Hepatocyte (in vitro differentiated cells): Measurements from ENCODE around the gene GRK5. TPM values are rescaled to one million over a fixed set of nuclear protein-coding genes. Genes with fewer than 3 reads are reported as not detected.

Experiments
- DNase-seq: peaks from one replicate; pipeline ENCODE4 v3.0.0-alpha.2; 2016; ENCODE audit warnings: low spot score
- H2AFZ ChIP-seq: fragments of 200-600 bp; sonication (generic); 2 replicates; pipeline ENCODE4 v1.6.0; 2016; ENCODE audit warnings: antibody characterized with exemption, mild to moderate bottlenecking
- H3K27ac ChIP-seq: fragments of 200-600 bp; sonication (generic); 2 replicates; pipeline ENCODE4 v1.5.1; 2016; ENCODE audit warnings: mild to moderate bottlenecking
- H3K27me3 ChIP-seq: fragments of 200-600 bp; sonication (generic); 2 replicates; pipeline ENCODE4 v1.6.1; 2016
- H3K36me3 ChIP-seq: fragments of 200-600 bp; sonication (generic); replicated peaks from 2 replicates; pipeline ENCODE4 v1.5.1; 2016; ENCODE audit warnings: low read depth; ENCODE audit not compliant: insufficient read depth
- H3K4me1 ChIP-seq: fragments of 200-600 bp; sonication (generic); 2 replicates; pipeline ENCODE4 v1.5.1; 2016; ENCODE audit warnings: mild to moderate bottlenecking, moderate library complexity; ENCODE audit not compliant: insufficient read depth
- H3K4me2 ChIP-seq: fragments of 200-600 bp; sonication (generic); 2 replicates; pipeline ENCODE4 v1.6.0; 2016
- H3K4me3 ChIP-seq: fragments of 200-600 bp; sonication (generic); 2 replicates; pipeline ENCODE4 v1.5.1; 2016; ENCODE audit warnings: mild to moderate bottlenecking
- H3K79me2 ChIP-seq: fragments of 200-600 bp; sonication (generic); 2 replicates; pipeline ENCODE4 v1.6.0; 2017; ENCODE audit warnings: mild to moderate bottlenecking
- H3K9me2 ChIP-seq: fragments of 200-600 bp; sonication (generic); replicated peaks from 2 replicates; pipeline ENCODE4 v1.6.0; 2017; ENCODE audit warnings: mild to moderate bottlenecking; ENCODE audit not compliant: insufficient read depth
- H3K9me3 ChIP-seq: fragments of 200-600 bp; sonication (generic); 2 replicates; pipeline ENCODE4 v1.5.1; 2016; ENCODE audit warnings: low read depth, mild to moderate bottlenecking
- H4K20me1 ChIP-seq: fragments of 200-600 bp; sonication (generic); 2 replicates; pipeline ENCODE4 v1.6.0; 2016; ENCODE audit warnings: mild to moderate bottlenecking; ENCODE audit not compliant: insufficient read depth, poor library complexity, severe bottlenecking
- CTCF ChIP-seq: fragments of 200-600 bp; sonication (generic); IDR thresholded peaks from 2 replicates; pipeline ENCODE4 v1.5.1; 2016; ENCODE audit warnings: antibody characterized with exemption, mild to moderate bottlenecking; ENCODE audit not compliant: poor library complexity
- EZH2 ChIP-seq: fragments of 200-600 bp; sonication (generic); IDR thresholded peaks from 2 replicates; pipeline ENCODE4 v1.6.1; 2016; ENCODE audit warnings: antibody characterized with exemption, mild to moderate bottlenecking, borderline replicate concordance
- EZH2phosphoT487 ChIP-seq: fragments of 200-600 bp; sonication (generic); IDR thresholded peaks from one replicate; pipeline ENCODE4 v1.6.1; 2018; ENCODE audit warnings: antibody characterized with exemption, mild to moderate bottlenecking, low read depth, moderate library complexity; ENCODE audit not compliant: unreplicated experiment, severe bottlenecking
- WGBS: methylation state at CpG from one replicate; pipeline ENCODE4 v1.1.6; 2016; ENCODE audit warnings: low lambda C conversion rate; ENCODE audit errors: missing lambda C conversion rate; 5-methylcytosine and 5-hydroxymethylcytosine counted together
- polyA plus RNA-seq: library from polyadenylated mRNA; unstranded; fragments of >200 nt; fragmentation: Nextera tagmentation; extraction: Ambion mirVana; gene quantifications from 2 replicates; pipeline ENCODE4 v1.2.1, GENCODE V29; 2016
- total RNA-seq: library from RNA; depleted of rRNA; stranded (reverse); fragments of >200 nt; gene quantifications from 2 replicates; pipeline ENCODE4 v1.2.3, GENCODE V29; 2014

Gene GRK5
- total and polyA plus RNA-seq, 2 experiments from 2014 or later = 7.6 to 19.9 TPM

- no peak overlapping the region for H3K4me3 ChIP-seq
- H3K27ac ChIP-seq = no peak overlapping the region
- H3K4me1 ChIP-seq = peaks cover 16% of the 10 kb centered on the region
- no peak overlapping the region for H3K4me2 ChIP-seq
- H3K9me2 ChIP-seq = no peaks in the 10 kb centered on the region
- H2AFZ ChIP-seq = no peak overlapping the region
- H3K27me3 ChIP-seq = no peaks in the 10 kb centered on the region
- WGBS = 97% methylated on average over 5 of the region's 5 CpGs
- no peaks in the 10 kb centered on the region for H4K20me1 ChIP-seq
- no peaks in the 10 kb centered on the region for H3K9me3 ChIP-seq
- TF ChIP-seq EZH2phosphoT487 = no peak
- TF ChIP-seq CTCF = no peak
- no peak for TF ChIP-seq EZH2
- H3K79me2 ChIP-seq = no peaks in the 10 kb centered on the region
- H3K36me3 ChIP-seq = no peaks in the 10 kb centered on the region
- no peak for DNase-seq
These were observed 142.0 kb downstream of the GRK5 start for GRCh38 chr10:119349341-119349740.

DNA sequence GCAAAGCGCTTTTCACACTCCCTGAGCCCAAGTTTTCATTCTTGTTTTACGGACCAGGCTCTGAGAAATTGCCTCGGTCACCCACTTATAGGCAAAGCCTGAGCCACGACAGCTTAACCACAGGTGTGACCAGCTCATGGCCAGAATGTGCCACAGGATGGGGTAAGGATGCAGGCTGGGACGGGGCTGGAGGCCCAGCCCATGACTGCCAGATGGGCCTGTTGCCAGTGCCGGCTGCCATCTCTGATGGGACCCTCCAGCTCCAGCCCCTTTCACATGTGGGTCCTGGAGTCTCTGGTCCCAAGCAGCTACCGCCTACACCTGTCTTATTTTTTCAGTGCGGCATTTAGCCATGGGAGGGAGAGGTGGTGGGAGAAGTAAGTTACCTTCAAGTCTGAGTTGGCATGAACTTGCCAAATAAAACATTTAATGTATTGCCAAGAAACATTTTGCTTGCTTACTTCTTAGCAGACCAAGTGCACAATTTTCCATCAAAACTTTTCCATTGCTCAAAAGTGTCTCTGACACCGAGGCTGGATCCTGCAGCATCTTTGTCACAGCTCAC is 142.6 kb downstream of the GRK5 start:
- TF ChIP-seq CTCF (no peak), EZH2 (no peak), EZH2phosphoT487 (no peak)
- Histone ChIP-seq H3K4me1 (peaks cover 16% of the 10 kb centered on the region), H3K27me3 (no peaks in the 10 kb centered on the region), H4K20me1 (no peaks in the 10 kb centered on the region), H2AFZ (no peak overlapping the region), H3K27ac (peak overlapping the region; percentile 39), H3K79me2 (no peaks in the 10 kb centered on the region), H3K36me3 (no peaks in the 10 kb centered on the region), H3K4me3 (no peak overlapping the region), H3K9me2 (no peaks in the 10 kb centered on the region), H3K9me3 (no peaks in the 10 kb centered on the region), H3K4me2 (no peak overlapping the region)
- WGBS = 96% methylated on average over 9 of the region's 9 CpGs
- DNase-seq = no peak

- no peaks in the 10 kb centered on the region for H4K20me1 ChIP-seq
- peak overlapping the region; percentile 39 for H3K27ac ChIP-seq
- WGBS = 57% methylated on average over 8 of the region's 8 CpGs
- H3K79me2 ChIP-seq = no peaks in the 10 kb centered on the region
- H3K4me1 ChIP-seq = peaks cover 16% of the 10 kb centered on the region
- H3K27me3 ChIP-seq = no peaks in the 10 kb centered on the region
- no peak for DNase-seq
- no peaks in the 10 kb centered on the region for H3K9me2 ChIP-seq
- H3K4me2 ChIP-seq = no peak overlapping the region
- H3K4me3 ChIP-seq = no peak overlapping the region
- TF ChIP-seq EZH2 = no peak
- no peak for TF ChIP-seq EZH2phosphoT487
- no peak for TF ChIP-seq CTCF
- no peaks in the 10 kb centered on the region for H3K9me3 ChIP-seq
- no peak overlapping the region for H2AFZ ChIP-seq
- H3K36me3 ChIP-seq = no peaks in the 10 kb centered on the region
These were observed 143.2 kb downstream of the GRK5 start for GRCh38 chr10:119350502-119351097.
